Measurements from ENCODE around the gene ENG. TPM values are rescaled to one million over a fixed set of nuclear protein-coding genes. Genes with fewer than 3 reads are reported as not detected.

The ENG gene
- total and polyA plus RNA-seq, 8 donors: 4.0 to 58.5 (median 25.2) TPM

GRCh38 chr9:127893392-127893791 is 38.9 kb upstream of the ENG start:
- H3K36me3 ChIP-seq: peaks cover 46 to 81% (median 77%) of the 10 kb centered on the region in 4 donors
- H3K27ac ChIP-seq: no peak overlapping the region
- TF ChIP-seq POLR2A (IDR thresholded peaks at IDR 0.05) (no peak), POLR2AphosphoS5 (IDR thresholded peaks at IDR 0.05) (no peak), EP300 (IDR thresholded peaks at IDR 0.05) (no peak), CTCF (IDR thresholded peaks at IDR 0.05) (no peak)
- WGBS, 5 donors: 93 to 100% (median 98%) methylated on average over 4 of the region's 4 CpGs
- intact Hi-C loops (cut with DNase I; ENCODE audit: low total_unique reads): no loop called here
- H3K27me3 ChIP-seq: no peaks in the 10 kb centered on the region
- peaks cover 0 to 22% (median 14%) of the 10 kb centered on the region in 4 donors for H3K9me3 ChIP-seq
- no peak overlapping the region for H3K4me3 ChIP-seq
- peaks cover 21 to 27% (median 23%) of the 10 kb centered on the region in 4 donors for H3K4me1 ChIP-seq
- no peak for DNase-seq

- H3K27ac ChIP-seq: no peak overlapping the region
- peaks cover 50 to 87% (median 83%) of the 10 kb centered on the region in 4 donors for H3K36me3 ChIP-seq
- H3K4me1 ChIP-seq: peaks cover 15 to 22% (median 18%) of the 10 kb centered on the region in 4 donors
- intact Hi-C loops (cut with DNase I; ENCODE audit: low total_unique reads): no loop called here
- no peak overlapping the region for H3K4me3 ChIP-seq
- no peaks in the 10 kb centered on the region for H3K27me3 ChIP-seq
- DNase-seq: no peak
- TF ChIP-seq CTCF (IDR thresholded peaks at IDR 0.05) (no peak), POLR2A (IDR thresholded peaks at IDR 0.05) (no peak), EP300 (IDR thresholded peaks at IDR 0.05) (no peak), POLR2AphosphoS5 (IDR thresholded peaks at IDR 0.05) (no peak)
- WGBS, 5 donors: 91 to 97% (median 96%) methylated on average over 6 of the region's 6 CpGs
- H3K9me3 ChIP-seq: peaks cover 0 to 22% (median 14%) of the 10 kb centered on the region in 4 donors
Measured at GRCh38 chr9:127892831-127893230, 38.4 kb upstream of the ENG start.

- Histone ChIP-seq H3K36me3 (peaks cover 64 to 96% (median 94%) of the 10 kb centered on the region in 4 donors), H3K9me3 (peaks cover 0 to 22% (median 14%) of the 10 kb centered on the region in 4 donors), H3K27ac (no peak overlapping the region), H3K27me3 (no peaks in the 10 kb centered on the region), H3K4me3 (no peak overlapping the region), H3K4me1 (peaks cover 5 to 7% (median 6%) of the 10 kb centered on the region in 4 donors)
- 90 to 98% (median 95%) methylated on average over 3 of the region's 3 CpGs for WGBS, 5 donors
- no peak for TF ChIP-seq CTCF (IDR thresholded peaks at IDR 0.05)
- intact Hi-C loops (cut with DNase I; ENCODE audit: low total_unique reads): no loop called here
- no peak for DNase-seq
Measured at GRCh38 chr9:127890053-127890452, 35.6 kb upstream of the ENG start.

- no peak overlapping the region for H3K27ac ChIP-seq
- TF ChIP-seq EP300 (IDR thresholded peaks at IDR 0.05) (no peak), POLR2AphosphoS5 (IDR thresholded peaks at IDR 0.05) (no peak), CTCF (IDR thresholded peaks at IDR 0.05) (no peak), POLR2A (IDR thresholded peaks at IDR 0.05) (no peak)
- peaks cover 41 to 85% (median 79%) of the 10 kb centered on the region in 4 donors for H3K36me3 ChIP-seq
- intact Hi-C loops (cut with DNase I; ENCODE audit: low total_unique reads): no loop called here
- WGBS, 5 donors: 61 to 82% (median 78%) methylated on average over 2 of the region's 2 CpGs
- H3K4me3 ChIP-seq: no peak overlapping the region
- peaks cover 0 to 4% (median 2%) of the 10 kb centered on the region in 4 donors for H3K9me3 ChIP-seq
- DNase-seq: peak in 1 of 2 donors; percentile 17
- H3K4me1 ChIP-seq: peaks cover 11 to 24% (median 20%) of the 10 kb centered on the region in 4 donors
- no peaks in the 10 kb centered on the region for H3K27me3 ChIP-seq
Measured at GRCh38 chr9:127887792-127888191, 33.3 kb upstream of the ENG start.

All from stomach (tissue), 9 donors.